Endothelial cell of umbilical vein (primary cell): ENCODE measurements around the gene NBPF9.
"Not testable (repeated sequence)": the region's sequence is repeated elsewhere in the genome, so short reads cannot be mapped to it uniquely, and the experiment has no call there.

Experiments
- EZH2 ChIP-seq: IDR thresholded peaks from 2 replicates; pipeline ENCODE4 v1.6.1; 2012; ENCODE audit warnings: borderline replicate concordance, low read depth, mild to moderate bottlenecking, moderate library complexity, low read length, inconsistent platforms; ENCODE audit not compliant: severe bottlenecking
- FOS ChIP-seq: IDR thresholded peaks from 2 replicates; pipeline ENCODE4 v1.6.1; 2011; ENCODE audit warnings: mild to moderate bottlenecking, low read length, moderate library complexity, borderline replicate concordance; ENCODE audit not compliant: insufficient read depth
- JUN ChIP-seq: IDR thresholded peaks from 2 replicates; pipeline ENCODE4 v1.6.1; 2011; ENCODE audit warnings: borderline replicate concordance, low read depth; ENCODE audit not compliant: insufficient read length, insufficient read depth
- MYC ChIP-seq: IDR thresholded peaks from one replicate; pipeline ENCODE4 v1.6.1; 2011; ENCODE audit warnings: mild to moderate bottlenecking, low read depth, low read length
- POLR2A ChIP-seq: IDR thresholded peaks from 2 replicates; pipeline ENCODE4 v1.6.1; 2012; ENCODE audit warnings: low read depth, mild to moderate bottlenecking, control low read depth, low read length
- POLR2AphosphoS5 ChIP-seq: IDR thresholded peaks from 2 replicates; pipeline ENCODE4 v1.6.1; 2012; ENCODE audit warnings: low read depth, mild to moderate bottlenecking, control low read depth, low read length, moderate library complexity; ENCODE audit not compliant: insufficient read depth
- TF ChIP-seq, protein P1 (sequence below), 2 donors: IDR thresholded peaks; 1 replicate in 1 of 2; 2 replicates in 1 of 2; pipeline ENCODE4 v1.5.1; 2011; ENCODE audit warnings: low read length in 2 of 2, mild to moderate bottlenecking in 2 of 2, moderate library complexity in 2 of 2, control low read depth in 1 of 2, inconsistent platforms in 1 of 2, low read depth in 1 of 2; ENCODE audit not compliant: insufficient read depth in 1 of 2; ENCODE audit errors: extremely low read depth in 1 of 2
- TF ChIP-seq, protein P2 (sequence below): IDR thresholded peaks from 2 replicates; pipeline ENCODE4 v1.6.1; 2011; ENCODE audit not compliant: insufficient read depth, insufficient read length

GRCh38 chr1:149112828-149113227 lies 9.5 kb upstream of the NBPF9 start:
- TF ChIP-seq, protein P1, sequence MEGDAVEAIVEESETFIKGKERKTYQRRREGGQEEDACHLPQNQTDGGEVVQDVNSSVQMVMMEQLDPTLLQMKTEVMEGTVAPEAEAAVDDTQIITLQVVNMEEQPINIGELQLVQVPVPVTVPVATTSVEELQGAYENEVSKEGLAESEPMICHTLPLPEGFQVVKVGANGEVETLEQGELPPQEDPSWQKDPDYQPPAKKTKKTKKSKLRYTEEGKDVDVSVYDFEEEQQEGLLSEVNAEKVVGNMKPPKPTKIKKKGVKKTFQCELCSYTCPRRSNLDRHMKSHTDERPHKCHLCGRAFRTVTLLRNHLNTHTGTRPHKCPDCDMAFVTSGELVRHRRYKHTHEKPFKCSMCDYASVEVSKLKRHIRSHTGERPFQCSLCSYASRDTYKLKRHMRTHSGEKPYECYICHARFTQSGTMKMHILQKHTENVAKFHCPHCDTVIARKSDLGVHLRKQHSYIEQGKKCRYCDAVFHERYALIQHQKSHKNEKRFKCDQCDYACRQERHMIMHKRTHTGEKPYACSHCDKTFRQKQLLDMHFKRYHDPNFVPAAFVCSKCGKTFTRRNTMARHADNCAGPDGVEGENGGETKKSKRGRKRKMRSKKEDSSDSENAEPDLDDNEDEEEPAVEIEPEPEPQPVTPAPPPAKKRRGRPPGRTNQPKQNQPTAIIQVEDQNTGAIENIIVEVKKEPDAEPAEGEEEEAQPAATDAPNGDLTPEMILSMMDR (IDR thresholded peaks at IDR 0.05; ENCODE audit: extremely low read depth in 1 of 2, insufficient read depth in 1 of 2, low read depth in 1 of 2, low read length in 2 of 2) = not testable (repeated sequence)
- not testable (repeated sequence) for TF ChIP-seq FOS, POLR2A, POLR2AphosphoS5, JUN, EZH2, MYC
- TF ChIP-seq, protein P2, sequence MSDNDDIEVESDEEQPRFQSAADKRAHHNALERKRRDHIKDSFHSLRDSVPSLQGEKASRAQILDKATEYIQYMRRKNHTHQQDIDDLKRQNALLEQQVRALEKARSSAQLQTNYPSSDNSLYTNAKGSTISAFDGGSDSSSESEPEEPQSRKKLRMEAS = not testable (repeated sequence)
